Stimulated activated CD8-positive, alpha-beta memory T cell treated with anti-CD3 and anti-CD28 coated beads, Interleukin-12 subunit alpha, Interleukin-12 subunit beta, amount 100 ng/mL, for 4 hours (primary cell): ENCODE data around the gene PTRH2.
"Not testable (repeated sequence)": the region's sequence is repeated elsewhere in the genome, so short reads cannot be mapped to it uniquely, and the experiment has no call there.

Source experiments
- DNase-seq: peaks from one replicate; pipeline ENCODE4 v3.0.0-alpha.2; 2020; ENCODE audit warnings: low read depth

The PTRH2 gene

GRCh38 chr17:59669411-59669810 is 37.8 kb downstream of the PTRH2 start:
- no peak for DNase-seq

GRCh38 chr17:59668816-59669215 is 38.4 kb downstream of the PTRH2 start:
- DNase-seq = no peak

GRCh38 chr17:59666235-59666634 is 41.0 kb downstream of the PTRH2 start:
- DNase-seq = no peak

- not testable (repeated sequence) for DNase-seq
These were observed 50.6 kb downstream of the PTRH2 start for GRCh38 chr17:59656624-59657023.

GRCh38 chr17:59652119-59652518 is 55.1 kb downstream of the PTRH2 start:
- no peak for DNase-seq

- no peak for DNase-seq
These were observed 55.9 kb downstream of the PTRH2 start for GRCh38 chr17:59651346-59651745.

- DNase-seq = no peak
These were observed 56.6 kb downstream of the PTRH2 start for GRCh38 chr17:59650642-59651041.

- DNase-seq = no peak
These were observed 57.3 kb downstream of the PTRH2 start for GRCh38 chr17:59649886-59650285.
